Aorta (tissue), 5 donors: ENCODE data around the gene DBH. TPM values are rescaled to one million over a fixed set of nuclear protein-coding genes. Genes with fewer than 3 reads are reported as not detected.

Source experiments
- ATAC-seq: fragments of 200-7000 bp; cut with Tn5 transposase; one replicate; pipeline ENCODE4 v1.9.1; 2022; ENCODE audit warnings: moderate library complexity; ENCODE audit not compliant: low FRiP score
- DNase-seq, 2 donors: peaks; one replicate each; pipeline ENCODE4 v3.0.0-alpha.2; 2020
- H3K27ac ChIP-seq, 2 donors: one replicate each; pipeline ENCODE4 v1.5.1; 2013; ENCODE audit warnings: low read length in 2 of 2, mild to moderate bottlenecking in 2 of 2, moderate library complexity in 2 of 2, control low read depth in 1 of 2, inconsistent platforms in 1 of 2, low read depth in 1 of 2
- H3K27me3 ChIP-seq, 2 donors: one replicate each; pipeline ENCODE4 v1.6.1; 2013; ENCODE audit warnings: control low read depth in 1 of 2, low read length in 1 of 2, mild to moderate bottlenecking in 1 of 2, moderate library complexity in 1 of 2; ENCODE audit not compliant: insufficient read depth in 2 of 2, control insufficient read depth in 1 of 2
- H3K36me3 ChIP-seq, 2 donors: one replicate each; pipeline ENCODE4 v1.6.1; 2013; ENCODE audit warnings: control low read depth in 1 of 2, low read length in 1 of 2, mild to moderate bottlenecking in 1 of 2; ENCODE audit not compliant: insufficient read depth in 2 of 2, control insufficient read depth in 1 of 2
- H3K4me1 ChIP-seq, 2 donors: one replicate each; pipeline ENCODE4 v1.6.1; 2013; ENCODE audit warnings: low read length in 2 of 2, control low read depth in 1 of 2, mild to moderate bottlenecking in 1 of 2, moderate library complexity in 1 of 2; ENCODE audit not compliant: insufficient read depth in 2 of 2, control insufficient read depth in 1 of 2
- H3K4me3 ChIP-seq, 2 donors: one replicate each; pipeline ENCODE4 v1.5.1; 2013; ENCODE audit warnings: low read length in 2 of 2, control low read depth in 1 of 2, mild to moderate bottlenecking in 1 of 2
- H3K9me3 ChIP-seq: one replicate; pipeline ENCODE4 v1.6.1; 2013; ENCODE audit warnings: mild to moderate bottlenecking, low read length; ENCODE audit not compliant: control insufficient read depth
- WGBS, 2 donors: extraction: QIAGEN DNeasy Blood & Tissue Kit; methylation state at CpG; one replicate each; pipeline ENCODE4 v1.1.7; 2013; 5-methylcytosine and 5-hydroxymethylcytosine counted together
- intact Hi-C, 2 donors: fragments of 100-400 bp; cut with DNase I; formaldehyde crosslinking; loops; one replicate each; pipeline versions ENCODE4 v1.14.2 to v1.15.0; 2022
- polyA plus RNA-seq, 2 donors: library from polyadenylated mRNA; stranded (reverse); fragments of 200-250 nt; gene quantifications; one replicate each; pipeline ENCODE4 v1.2.3, GENCODE V29; 2013
- total RNA-seq, 2 donors: library from RNA; stranded (reverse); fragmentation: NEBNext Ultra II Directional; extraction: Animal tissue kit (Norgen Biotek cat#: 25700); gene quantifications; one replicate each; pipeline ENCODE4 v1.2.1, GENCODE V29; 2021
- donor health status: healthy with polysubstance abuse.
- donor health status: Bipolar disorder and iron deficiency.
- donor health status: DM: no; HTN: no; CAD: no.
- donor health status: DM: no; HTN: no; CAD: no.
- donor health status: DM: yes; HTN: yes; CAD: no.

The DBH gene
- total and polyA plus RNA-seq, 4 donors, result not detected

- Histone ChIP-seq H3K9me3 (peaks cover 6% of the 10 kb centered on the region), H3K27me3 (no peaks in the 10 kb centered on the region), H3K4me1 (no peaks in the 10 kb centered on the region), H3K27ac (no peak overlapping the region), H3K36me3 (no peaks in the 10 kb centered on the region), H3K4me3 (no peak overlapping the region)
- WGBS, 2 donors, result 75% methylated on average over 3 of the region's 3 CpGs
- intact Hi-C loops, result no loop called here
- ATAC-seq (no peak), DNase-seq (no peak)
Observed at GRCh38 chr9:133627341-133627740, 8.8 kb upstream of the DBH start.

- H3K9me3 ChIP-seq, result peaks cover 6% of the 10 kb centered on the region
- H3K4me1 ChIP-seq, result no peaks in the 10 kb centered on the region
- no peak overlapping the region for H3K27ac ChIP-seq
- no peaks in the 10 kb centered on the region for H3K36me3 ChIP-seq
- WGBS, 2 donors, result 75 to 76% methylated on average over 8 of the region's 8 CpGs
- no peaks in the 10 kb centered on the region for H3K27me3 ChIP-seq
- intact Hi-C loops, result no loop called here
- no peak overlapping the region for H3K4me3 ChIP-seq
- no peak for ATAC-seq
- DNase-seq, result no peak
Observed at GRCh38 chr9:133628766-133629165, 7.4 kb upstream of the DBH start.

GRCh38 chr9:133629221-133630110 lies 6.7 kb upstream of the DBH start:
- no peak for ATAC-seq

GRCh38 chr9:133631111-133631510 lies 5.1 kb upstream of the DBH start:
- Histone ChIP-seq H3K27me3 (no peaks in the 10 kb centered on the region), H3K9me3 (no peaks in the 10 kb centered on the region), H3K4me3 (no peak overlapping the region), H3K36me3 (no peaks in the 10 kb centered on the region), H3K27ac (no peak overlapping the region), H3K4me1 (no peaks in the 10 kb centered on the region)
- intact Hi-C loops, result no loop called here
- DNase-seq (no peak), ATAC-seq (no peak)
- 91 to 92% methylated on average over 12 of the region's 12 CpGs for WGBS, 2 donors

More at GRCh38 chr9:133629221-133630110, 6.7 kb upstream of the DBH start:
- no peak for DNase-seq
- 87 to 89% methylated on average over 23 of the region's 23 CpGs for WGBS, 2 donors
- Histone ChIP-seq H3K4me3 (no peak overlapping the region), H3K27me3 (no peaks in the 10 kb centered on the region), H3K4me1 (no peaks in the 10 kb centered on the region), H3K9me3 (peaks cover 6% of the 10 kb centered on the region), H3K27ac (no peak overlapping the region), H3K36me3 (no peaks in the 10 kb centered on the region)
- intact Hi-C loops, result no loop called here

- Histone ChIP-seq H3K27me3 (no peaks in the 10 kb centered on the region), H3K9me3 (no peaks in the 10 kb centered on the region), H3K4me3 (no peak overlapping the region), H3K4me1 (no peaks in the 10 kb centered on the region), H3K27ac (no peak overlapping the region), H3K36me3 (no peaks in the 10 kb centered on the region)
- 53 to 58% methylated on average over 27 of the region's 27 CpGs for WGBS, 2 donors
- intact Hi-C loops, result no loop called here
- DNase-seq (no peak), ATAC-seq (no peak)
Observed at GRCh38 chr9:133632806-133633680, 3.1 kb upstream of the DBH start.

- intact Hi-C loops, result no loop called here
- WGBS, 2 donors, result 47 to 51% methylated on average over 8 of the region's 8 CpGs
- Histone ChIP-seq H3K27ac (no peak overlapping the region), H3K4me3 (no peak overlapping the region), H3K27me3 (no peaks in the 10 kb centered on the region), H3K4me1 (no peaks in the 10 kb centered on the region), H3K9me3 (no peaks in the 10 kb centered on the region), H3K36me3 (no peaks in the 10 kb centered on the region)
- no peak for ATAC-seq
- DNase-seq, result no peak
Observed at GRCh38 chr9:133633681-133634080, 2.5 kb upstream of the DBH start.

GRCh38 chr9:133634081-133634691 lies 2.0 kb upstream of the DBH start:
- Histone ChIP-seq H3K4me1 (no peaks in the 10 kb centered on the region), H3K9me3 (no peaks in the 10 kb centered on the region), H3K27me3 (no peaks in the 10 kb centered on the region), H3K36me3 (no peaks in the 10 kb centered on the region), H3K4me3 (no peak overlapping the region), H3K27ac (no peak overlapping the region)
- intact Hi-C loops, result no loop called here
- no peak for DNase-seq
- 31 to 39% methylated on average over 24 of the region's 24 CpGs for WGBS, 2 donors
- ATAC-seq, result no peak

GRCh38 chr9:133635098-133635497 lies 1.1 kb upstream of the DBH start:
- H3K4me1 ChIP-seq, result no peaks in the 10 kb centered on the region
- intact Hi-C loops, result no loop called here
- no peak overlapping the region for H3K4me3 ChIP-seq
- H3K9me3 ChIP-seq, result no peaks in the 10 kb centered on the region
- ATAC-seq, result no peak
- no peak for DNase-seq
- no peaks in the 10 kb centered on the region for H3K27me3 ChIP-seq
- 51 to 55% methylated on average over 6 of the region's 6 CpGs for WGBS, 2 donors
- H3K27ac ChIP-seq, result no peak overlapping the region
- no peaks in the 10 kb centered on the region for H3K36me3 ChIP-seq
